GM12878 (cell line): Measurements from ENCODE around the gene LRRC75A. TPM values are rescaled to one million over a fixed set of nuclear protein-coding genes. Genes with fewer than 3 reads are reported as not detected.

Experiments
- BCL11A ChIP-seq: IDR thresholded peaks from 2 replicates; pipeline ENCODE4 v1.6.1; 2011; ENCODE audit warnings: low read depth, low read length
- BRCA1 ChIP-seq: IDR thresholded peaks from 2 replicates; pipeline ENCODE4 v1.6.1; 2011; ENCODE audit warnings: low read depth, low read length, improper control_type of control experiment
- CHD1 ChIP-seq: IDR thresholded peaks from 2 replicates; pipeline ENCODE4 v1.6.1; 2012; ENCODE audit warnings: low read depth, low read length, improper control_type of control experiment
- GATAD2B ChIP-seq: fragments of 450-650 bp; conservative IDR thresholded peaks from 2 replicates; pipeline ENCODE4 v1.6.1; 2017; ENCODE audit warnings: low read depth, mild to moderate bottlenecking, moderate library complexity
- HDAC2 ChIP-seq: fragments of 200-600 bp; sonication (generic); IDR thresholded peaks from 2 replicates; pipeline ENCODE4 v1.6.1; 2017
- HDGF ChIP-seq: fragments of 450-650 bp; IDR thresholded peaks from 2 replicates; pipeline ENCODE4 v1.6.1; 2016; ENCODE audit warnings: antibody characterized with exemption
- JUND ChIP-seq: IDR thresholded peaks from 2 replicates; pipeline ENCODE4 v1.6.1; 2012; ENCODE audit warnings: low read depth, mild to moderate bottlenecking, low read length, improper control_type of control experiment, moderate library complexity
- LARP7 ChIP-seq: fragments of 450-650 bp; IDR thresholded peaks from 2 replicates; pipeline ENCODE4 v1.6.1; 2017; ENCODE audit warnings: mild to moderate bottlenecking
- NFYA ChIP-seq: IDR thresholded peaks from 2 replicates; pipeline ENCODE4 v1.6.1; 2011; ENCODE audit warnings: low read depth, mild to moderate bottlenecking, low read length, improper control_type of control experiment, borderline replicate concordance
- NR2F1 ChIP-seq: fragments of 450-650 bp; conservative IDR thresholded peaks from 2 replicates; pipeline ENCODE4 v1.6.1; 2017; ENCODE audit warnings: mild to moderate bottlenecking
- RAD21 ChIP-seq: IDR thresholded peaks from 2 replicates; pipeline ENCODE4 v1.6.1; 2011; ENCODE audit warnings: mild to moderate bottlenecking, low read depth, low read length, moderate library complexity; ENCODE audit not compliant: insufficient read depth
- RAD51 ChIP-seq: fragments of 450-650 bp; IDR thresholded peaks from 2 replicates; pipeline ENCODE4 v1.6.1; 2016; ENCODE audit warnings: moderate library complexity, mild to moderate bottlenecking, inconsistent platforms
- RBBP5 ChIP-seq: fragments of 200-600 bp; sonication (generic); conservative IDR thresholded peaks from 2 replicates; pipeline ENCODE4 v1.6.1; 2016
- SMARCA5 ChIP-seq: fragments of 450-650 bp; IDR thresholded peaks from 2 replicates; pipeline ENCODE4 v1.6.1; 2017; ENCODE audit warnings: mild to moderate bottlenecking
- TBL1XR1 ChIP-seq: IDR thresholded peaks from 2 replicates; pipeline ENCODE4 v1.6.1; 2012; ENCODE audit warnings: low read depth, low read length, improper control_type of control experiment
- ZNF217 ChIP-seq: fragments of 450-650 bp; IDR thresholded peaks from 2 replicates; pipeline ENCODE4 v1.6.1; 2017; ENCODE audit warnings: antibody characterized with exemption, mild to moderate bottlenecking
- polyA plus RNA-seq, 11 experiments: library from polyadenylated mRNA; depleted of rRNA in 4 of 11; unstranded in 6 of 11; stranded (reverse) in 5 of 11; fragments of >200 nt; fragmentation: Nextera tagmentation in 4 of 11; fragmentation: Illumina TruSeq in 1 of 11; extraction: Ambion mirVana in 4 of 11; extraction: Trizol in 1 of 11; gene quantifications; 1 replicate in 1 of 11; 2 replicates in 10 of 11; pipeline versions ENCODE4 v1.2.1 to v1.2.3, GENCODE V29; 2011 to 2016; ENCODE audit warnings: inconsistent platforms in 2 of 11, missing spikeins in 2 of 11, low read depth in 1 of 11
- total RNA-seq, 4 experiments: library from RNA; depleted of rRNA in 3 of 4; stranded (reverse); fragments of >200 nt in 3 of 4; fragmentation: Illumina TruSeq in 1 of 4; extraction: Trizol in 1 of 4; gene quantifications; 2 replicates each; pipeline versions ENCODE4 v1.2.1 to v1.2.3, GENCODE V29; 2013 to 2021
- TF ChIP-seq, protein P1 (sequence below), 3 experiments: IDR thresholded peaks in 2 of 3; conservative IDR thresholded peaks in 1 of 3; 2 replicates each; pipeline ENCODE4 v1.5.1; 2011; ENCODE audit warnings: low read depth in 3 of 3, low read length in 3 of 3, mild to moderate bottlenecking in 3 of 3, control low read depth in 2 of 3, moderate library complexity in 2 of 3, inconsistent platforms in 1 of 3, mixed read lengths in 1 of 3; ENCODE audit not compliant: control insufficient read depth in 2 of 3, insufficient read depth in 1 of 3; ENCODE audit errors: extremely low read depth in 1 of 3
- TF ChIP-seq, protein P2 (sequence below): IDR thresholded peaks from 2 replicates; pipeline ENCODE4 v1.6.1; 2012; ENCODE audit warnings: low read depth, low read length, improper control_type of control experiment
- TF ChIP-seq, protein P3 (sequence below): fragments of 450-650 bp; formaldehyde crosslinking; IDR thresholded peaks from 2 replicates; pipeline ENCODE4 v1.5.0; 2022; ENCODE audit warnings: mild to moderate bottlenecking, missing genetic modification characterization
- TF ChIP-seq, protein P4 (sequence below): IDR thresholded peaks from 2 replicates; pipeline ENCODE4 v1.6.1; 2011; ENCODE audit warnings: low read depth, mild to moderate bottlenecking, low read length, moderate library complexity, borderline replicate concordance; ENCODE audit errors: extremely low read depth
- TF ChIP-seq, protein P5 (sequence below): IDR thresholded peaks from 2 replicates; pipeline ENCODE4 v1.6.1; 2011; ENCODE audit warnings: borderline replicate concordance, low read depth, mild to moderate bottlenecking, moderate library complexity, low read length; ENCODE audit not compliant: insufficient read depth, poor library complexity, severe bottlenecking
- TF ChIP-seq, protein P6 (sequence below): IDR thresholded peaks from 2 replicates; pipeline ENCODE4 v1.6.1; 2012; ENCODE audit warnings: low read length, inconsistent platforms

Gene LRRC75A
- total and polyA plus RNA-seq, 10 of the 15 experiments (the other 5 are each of a cell fraction or from before 2014, with no cell fraction given): 0.01 to 1.3 (median 0.09) TPM; not detected in 2

DNA sequence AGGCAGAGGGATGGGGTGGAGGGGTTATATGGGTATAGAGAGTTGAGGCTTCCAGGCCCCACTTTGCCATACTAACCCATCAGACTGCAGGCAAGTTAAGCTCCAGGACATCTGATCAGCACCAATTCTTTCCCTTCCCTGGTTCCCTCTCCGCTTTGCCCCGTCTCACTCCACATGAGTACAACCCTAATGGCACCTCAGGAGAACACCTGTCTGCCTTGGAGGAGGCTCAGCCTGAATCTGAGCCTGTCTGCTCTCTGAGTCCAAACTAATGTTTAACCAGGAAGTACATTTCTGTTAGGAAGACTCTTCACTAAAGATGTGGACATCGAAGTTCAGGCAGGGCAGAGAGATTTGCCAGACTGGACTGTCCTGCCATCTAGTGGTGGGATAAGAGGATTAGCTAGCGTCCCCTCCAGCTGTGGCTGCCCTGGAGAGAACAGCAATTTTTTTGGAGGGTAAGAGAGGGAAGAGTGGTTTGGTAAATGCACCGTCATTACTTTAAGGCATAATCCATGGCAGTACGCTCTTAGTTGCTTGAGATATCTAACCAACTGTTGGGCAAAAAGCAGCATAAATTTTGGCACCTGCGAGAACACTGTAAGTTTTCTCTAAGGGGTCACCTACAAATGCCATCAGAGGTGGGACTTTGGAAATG, 29.2 kb upstream of the LRRC75A start (continued):
- TF ChIP-seq RAD51: no peak
- TF ChIP-seq BCL11A: no peak
- no peak for TF ChIP-seq CHD1
- TF ChIP-seq, protein P1, sequence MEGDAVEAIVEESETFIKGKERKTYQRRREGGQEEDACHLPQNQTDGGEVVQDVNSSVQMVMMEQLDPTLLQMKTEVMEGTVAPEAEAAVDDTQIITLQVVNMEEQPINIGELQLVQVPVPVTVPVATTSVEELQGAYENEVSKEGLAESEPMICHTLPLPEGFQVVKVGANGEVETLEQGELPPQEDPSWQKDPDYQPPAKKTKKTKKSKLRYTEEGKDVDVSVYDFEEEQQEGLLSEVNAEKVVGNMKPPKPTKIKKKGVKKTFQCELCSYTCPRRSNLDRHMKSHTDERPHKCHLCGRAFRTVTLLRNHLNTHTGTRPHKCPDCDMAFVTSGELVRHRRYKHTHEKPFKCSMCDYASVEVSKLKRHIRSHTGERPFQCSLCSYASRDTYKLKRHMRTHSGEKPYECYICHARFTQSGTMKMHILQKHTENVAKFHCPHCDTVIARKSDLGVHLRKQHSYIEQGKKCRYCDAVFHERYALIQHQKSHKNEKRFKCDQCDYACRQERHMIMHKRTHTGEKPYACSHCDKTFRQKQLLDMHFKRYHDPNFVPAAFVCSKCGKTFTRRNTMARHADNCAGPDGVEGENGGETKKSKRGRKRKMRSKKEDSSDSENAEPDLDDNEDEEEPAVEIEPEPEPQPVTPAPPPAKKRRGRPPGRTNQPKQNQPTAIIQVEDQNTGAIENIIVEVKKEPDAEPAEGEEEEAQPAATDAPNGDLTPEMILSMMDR (IDR thresholded peaks at IDR 0.05 in 2 of 3, conservative IDR thresholded peaks at IDR 0.05 in 1 of 3; ENCODE audit: control insufficient read depth in 2 of 3, extremely low read depth in 1 of 3, insufficient read depth in 1 of 3, low read depth in 3 of 3, low read length in 3 of 3): peak; percentile 89 to 97 (median 94)
- peak; percentile 44; the same call in 1 of the 2 replicates for TF ChIP-seq SMARCA5
- no peak for TF ChIP-seq NR2F1
- no peak for TF ChIP-seq JUND
- TF ChIP-seq RBBP5: no peak
- TF ChIP-seq, protein P2, sequence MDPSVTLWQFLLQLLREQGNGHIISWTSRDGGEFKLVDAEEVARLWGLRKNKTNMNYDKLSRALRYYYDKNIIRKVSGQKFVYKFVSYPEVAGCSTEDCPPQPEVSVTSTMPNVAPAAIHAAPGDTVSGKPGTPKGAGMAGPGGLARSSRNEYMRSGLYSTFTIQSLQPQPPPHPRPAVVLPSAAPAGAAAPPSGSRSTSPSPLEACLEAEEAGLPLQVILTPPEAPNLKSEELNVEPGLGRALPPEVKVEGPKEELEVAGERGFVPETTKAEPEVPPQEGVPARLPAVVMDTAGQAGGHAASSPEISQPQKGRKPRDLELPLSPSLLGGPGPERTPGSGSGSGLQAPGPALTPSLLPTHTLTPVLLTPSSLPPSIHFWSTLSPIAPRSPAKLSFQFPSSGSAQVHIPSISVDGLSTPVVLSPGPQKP: no peak
- TF ChIP-seq RAD21: peak; percentile 91
- TF ChIP-seq HDGF: peak; percentile 32; the same call in 1 of the 2 replicates
- TF ChIP-seq, protein P3, sequence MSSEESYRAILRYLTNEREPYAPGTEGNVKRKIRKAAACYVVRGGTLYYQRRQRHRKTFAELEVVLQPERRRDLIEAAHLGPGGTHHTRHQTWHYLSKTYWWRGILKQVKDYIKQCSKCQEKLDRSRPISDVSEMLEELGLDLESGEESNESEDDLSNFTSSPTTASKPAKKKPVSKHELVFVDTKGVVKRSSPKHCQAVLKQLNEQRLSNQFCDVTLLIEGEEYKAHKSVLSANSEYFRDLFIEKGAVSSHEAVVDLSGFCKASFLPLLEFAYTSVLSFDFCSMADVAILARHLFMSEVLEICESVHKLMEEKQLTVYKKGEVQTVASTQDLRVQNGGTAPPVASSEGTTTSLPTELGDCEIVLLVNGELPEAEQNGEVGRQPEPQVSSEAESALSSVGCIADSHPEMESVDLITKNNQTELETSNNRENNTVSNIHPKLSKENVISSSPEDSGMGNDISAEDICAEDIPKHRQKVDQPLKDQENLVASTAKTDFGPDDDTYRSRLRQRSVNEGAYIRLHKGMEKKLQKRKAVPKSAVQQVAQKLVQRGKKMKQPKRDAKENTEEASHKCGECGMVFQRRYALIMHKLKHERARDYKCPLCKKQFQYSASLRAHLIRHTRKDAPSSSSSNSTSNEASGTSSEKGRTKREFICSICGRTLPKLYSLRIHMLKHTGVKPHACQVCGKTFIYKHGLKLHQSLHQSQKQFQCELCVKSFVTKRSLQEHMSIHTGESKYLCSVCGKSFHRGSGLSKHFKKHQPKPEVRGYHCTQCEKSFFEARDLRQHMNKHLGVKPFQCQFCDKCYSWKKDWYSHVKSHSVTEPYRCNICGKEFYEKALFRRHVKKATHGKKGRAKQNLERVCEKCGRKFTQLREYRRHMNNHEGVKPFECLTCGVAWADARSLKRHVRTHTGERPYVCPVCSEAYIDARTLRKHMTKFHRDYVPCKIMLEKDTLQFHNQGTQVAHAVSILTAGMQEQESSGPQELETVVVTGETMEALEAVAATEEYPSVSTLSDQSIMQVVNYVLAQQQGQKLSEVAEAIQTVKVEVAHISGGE (CRISPR knock-in tag): no peak
- TF ChIP-seq GATAD2B: no peak
- TF ChIP-seq TBL1XR1: no peak
- TF ChIP-seq, protein P4, sequence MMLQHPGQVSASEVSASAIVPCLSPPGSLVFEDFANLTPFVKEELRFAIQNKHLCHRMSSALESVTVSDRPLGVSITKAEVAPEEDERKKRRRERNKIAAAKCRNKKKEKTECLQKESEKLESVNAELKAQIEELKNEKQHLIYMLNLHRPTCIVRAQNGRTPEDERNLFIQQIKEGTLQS: no peak
- TF ChIP-seq, protein P5, sequence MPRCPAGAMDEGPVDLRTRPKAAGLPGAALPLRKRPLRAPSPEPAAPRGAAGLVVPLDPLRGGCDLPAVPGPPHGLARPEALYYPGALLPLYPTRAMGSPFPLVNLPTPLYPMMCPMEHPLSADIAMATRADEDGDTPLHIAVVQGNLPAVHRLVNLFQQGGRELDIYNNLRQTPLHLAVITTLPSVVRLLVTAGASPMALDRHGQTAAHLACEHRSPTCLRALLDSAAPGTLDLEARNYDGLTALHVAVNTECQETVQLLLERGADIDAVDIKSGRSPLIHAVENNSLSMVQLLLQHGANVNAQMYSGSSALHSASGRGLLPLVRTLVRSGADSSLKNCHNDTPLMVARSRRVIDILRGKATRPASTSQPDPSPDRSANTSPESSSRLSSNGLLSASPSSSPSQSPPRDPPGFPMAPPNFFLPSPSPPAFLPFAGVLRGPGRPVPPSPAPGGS: no peak
- no peak for TF ChIP-seq LARP7
- TF ChIP-seq, protein P6, sequence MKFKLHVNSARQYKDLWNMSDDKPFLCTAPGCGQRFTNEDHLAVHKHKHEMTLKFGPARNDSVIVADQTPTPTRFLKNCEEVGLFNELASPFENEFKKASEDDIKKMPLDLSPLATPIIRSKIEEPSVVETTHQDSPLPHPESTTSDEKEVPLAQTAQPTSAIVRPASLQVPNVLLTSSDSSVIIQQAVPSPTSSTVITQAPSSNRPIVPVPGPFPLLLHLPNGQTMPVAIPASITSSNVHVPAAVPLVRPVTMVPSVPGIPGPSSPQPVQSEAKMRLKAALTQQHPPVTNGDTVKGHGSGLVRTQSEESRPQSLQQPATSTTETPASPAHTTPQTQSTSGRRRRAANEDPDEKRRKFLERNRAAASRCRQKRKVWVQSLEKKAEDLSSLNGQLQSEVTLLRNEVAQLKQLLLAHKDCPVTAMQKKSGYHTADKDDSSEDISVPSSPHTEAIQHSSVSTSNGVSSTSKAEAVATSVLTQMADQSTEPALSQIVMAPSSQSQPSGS: no peak
- no peak for TF ChIP-seq ZNF217
- TF ChIP-seq NFYA: no peak
- TF ChIP-seq BRCA1: no peak
- no peak for TF ChIP-seq HDAC2
